Measurements from ENCODE around the gene ARHGEF33.

ARHGEF33 gene

DNA sequence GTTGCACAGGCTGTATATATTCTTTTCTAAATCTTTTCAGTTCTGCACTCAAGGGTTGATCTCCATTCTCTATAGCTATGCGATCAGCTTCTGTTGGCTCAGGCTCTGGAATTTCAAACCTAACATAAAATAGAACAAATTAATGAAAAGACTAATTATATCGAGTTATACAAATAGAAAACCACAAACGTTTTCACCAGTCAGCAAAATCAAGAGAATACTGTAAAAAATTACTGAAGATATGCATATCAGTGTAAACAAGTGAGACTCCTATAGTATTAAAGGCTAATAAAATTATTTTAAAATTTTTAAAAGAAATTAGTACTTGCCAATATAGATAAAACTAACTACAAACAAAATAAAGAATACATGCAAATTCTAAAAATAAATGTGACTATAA, 124.2 kb downstream of the ARHGEF33 start:
- no peak for TF ChIP-seq CTCF (IDR thresholded peaks at IDR 0.05; ENCODE audit: insufficient read depth, low read length)
- TF ChIP-seq SPI1 (IDR thresholded peaks at IDR 0.05; ENCODE audit: borderline replicate concordance, low read depth), result no peak
- TF ChIP-seq GABPA (IDR thresholded peaks at IDR 0.05; ENCODE audit: low read depth), result no peak
- TF ChIP-seq, protein P1, sequence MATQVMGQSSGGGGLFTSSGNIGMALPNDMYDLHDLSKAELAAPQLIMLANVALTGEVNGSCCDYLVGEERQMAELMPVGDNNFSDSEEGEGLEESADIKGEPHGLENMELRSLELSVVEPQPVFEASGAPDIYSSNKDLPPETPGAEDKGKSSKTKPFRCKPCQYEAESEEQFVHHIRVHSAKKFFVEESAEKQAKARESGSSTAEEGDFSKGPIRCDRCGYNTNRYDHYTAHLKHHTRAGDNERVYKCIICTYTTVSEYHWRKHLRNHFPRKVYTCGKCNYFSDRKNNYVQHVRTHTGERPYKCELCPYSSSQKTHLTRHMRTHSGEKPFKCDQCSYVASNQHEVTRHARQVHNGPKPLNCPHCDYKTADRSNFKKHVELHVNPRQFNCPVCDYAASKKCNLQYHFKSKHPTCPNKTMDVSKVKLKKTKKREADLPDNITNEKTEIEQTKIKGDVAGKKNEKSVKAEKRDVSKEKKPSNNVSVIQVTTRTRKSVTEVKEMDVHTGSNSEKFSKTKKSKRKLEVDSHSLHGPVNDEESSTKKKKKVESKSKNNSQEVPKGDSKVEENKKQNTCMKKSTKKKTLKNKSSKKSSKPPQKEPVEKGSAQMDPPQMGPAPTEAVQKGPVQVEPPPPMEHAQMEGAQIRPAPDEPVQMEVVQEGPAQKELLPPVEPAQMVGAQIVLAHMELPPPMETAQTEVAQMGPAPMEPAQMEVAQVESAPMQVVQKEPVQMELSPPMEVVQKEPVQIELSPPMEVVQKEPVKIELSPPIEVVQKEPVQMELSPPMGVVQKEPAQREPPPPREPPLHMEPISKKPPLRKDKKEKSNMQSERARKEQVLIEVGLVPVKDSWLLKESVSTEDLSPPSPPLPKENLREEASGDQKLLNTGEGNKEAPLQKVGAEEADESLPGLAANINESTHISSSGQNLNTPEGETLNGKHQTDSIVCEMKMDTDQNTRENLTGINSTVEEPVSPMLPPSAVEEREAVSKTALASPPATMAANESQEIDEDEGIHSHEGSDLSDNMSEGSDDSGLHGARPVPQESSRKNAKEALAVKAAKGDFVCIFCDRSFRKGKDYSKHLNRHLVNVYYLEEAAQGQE (IDR thresholded peaks at IDR 0.05; ENCODE audit: insufficient replicate concordance, low read depth), result no peak
- no peak for TF ChIP-seq POLR2AphosphoS5 (IDR thresholded peaks at IDR 0.05; ENCODE audit: low read depth)
- DNase-seq (ENCODE audit: low read depth in 1 of 2, low spot score in 1 of 2), result no peak
- Histone ChIP-seq H3K4me3 (replicated peaks; ENCODE audit: insufficient read depth, low read length) (no peak overlapping the region), H3K27me3 (ENCODE audit: insufficient read depth, poor library complexity, severe bottlenecking) (no peaks in the 10 kb centered on the region), H3K27ac (replicated peaks) (no peak overlapping the region)

- H3K27ac ChIP-seq (replicated peaks), result no peak overlapping the region
- TF ChIP-seq CTCF (IDR thresholded peaks at IDR 0.05; ENCODE audit: insufficient read depth, low read length) (no peak), SPI1 (IDR thresholded peaks at IDR 0.05; ENCODE audit: borderline replicate concordance, low read depth) (no peak), GABPA (IDR thresholded peaks at IDR 0.05; ENCODE audit: low read depth) (no peak), POLR2AphosphoS5 (IDR thresholded peaks at IDR 0.05; ENCODE audit: low read depth) (no peak)
- TF ChIP-seq, protein P1 (IDR thresholded peaks at IDR 0.05; ENCODE audit: insufficient replicate concordance, low read depth), result no peak
- no peaks in the 10 kb centered on the region for H3K27me3 ChIP-seq (ENCODE audit: insufficient read depth, poor library complexity, severe bottlenecking)
- no peak overlapping the region for H3K4me3 ChIP-seq (replicated peaks; ENCODE audit: insufficient read depth, low read length)
- DNase-seq (ENCODE audit: low read depth in 1 of 2, low spot score in 1 of 2), result no peak
These were observed 125.7 kb downstream of the ARHGEF33 start for GRCh38 chr2:39015424-39015823.

DNA sequence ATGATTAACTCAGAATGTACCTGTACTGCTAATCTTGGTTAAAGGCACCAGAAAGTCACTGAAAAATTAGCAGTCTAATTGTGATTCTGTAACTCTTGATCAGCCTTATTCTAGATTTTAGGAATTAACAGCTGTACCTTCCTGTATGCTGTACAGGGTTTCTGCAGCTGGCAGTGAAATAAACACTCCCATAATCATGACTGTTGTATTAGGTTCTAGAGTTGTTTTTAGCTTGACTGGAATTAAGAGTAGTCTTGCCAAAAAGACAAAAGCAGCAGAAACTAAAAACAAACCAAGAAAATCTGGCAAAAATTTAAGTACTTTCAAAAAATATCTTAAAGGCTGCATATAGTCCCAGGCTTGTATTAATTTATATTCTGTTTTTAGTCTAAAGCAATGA, 127.7 kb downstream of the ARHGEF33 start:
- H3K4me3 ChIP-seq (replicated peaks; ENCODE audit: insufficient read depth, low read length), result no peak overlapping the region
- TF ChIP-seq POLR2AphosphoS5 (IDR thresholded peaks at IDR 0.05; ENCODE audit: low read depth) (no peak), SPI1 (IDR thresholded peaks at IDR 0.05; ENCODE audit: borderline replicate concordance, low read depth) (no peak), GABPA (IDR thresholded peaks at IDR 0.05; ENCODE audit: low read depth) (no peak), CTCF (IDR thresholded peaks at IDR 0.05; ENCODE audit: insufficient read depth, low read length) (no peak)
- TF ChIP-seq, protein P1 (IDR thresholded peaks at IDR 0.05; ENCODE audit: insufficient replicate concordance, low read depth), result no peak
- no peak overlapping the region for H3K27ac ChIP-seq (replicated peaks)
- no peak for DNase-seq (ENCODE audit: low read depth in 1 of 2, low spot score in 1 of 2)
- no peaks in the 10 kb centered on the region for H3K27me3 ChIP-seq (ENCODE audit: insufficient read depth, poor library complexity, severe bottlenecking)

Measured in HL-60 (cell line).